HG03469 (cell line): ENCODE data around the gene SLC25A15.
"Not testable (repeated sequence)": the region's sequence is repeated elsewhere in the genome, so short reads cannot be mapped to it uniquely, and the experiment has no call there.

Experiments used
- ATAC-seq: cut with Tn5 transposase; IDR thresholded peaks from one replicate; pipeline ENCODE4 v1.9.1; 2021; ENCODE audit warnings: mild to moderate bottlenecking, moderate library complexity, moderate number of reproducible peaks; ENCODE audit not compliant: unreplicated experiment

Gene SLC25A15

GRCh38 chr13:40812724-40813445 lies 23.5 kb downstream of the SLC25A15 start:
- ATAC-seq, result no peak

GRCh38 chr13:40813667-40814454 lies 24.4 kb downstream of the SLC25A15 start:
- ATAC-seq, result no peak

DNA sequence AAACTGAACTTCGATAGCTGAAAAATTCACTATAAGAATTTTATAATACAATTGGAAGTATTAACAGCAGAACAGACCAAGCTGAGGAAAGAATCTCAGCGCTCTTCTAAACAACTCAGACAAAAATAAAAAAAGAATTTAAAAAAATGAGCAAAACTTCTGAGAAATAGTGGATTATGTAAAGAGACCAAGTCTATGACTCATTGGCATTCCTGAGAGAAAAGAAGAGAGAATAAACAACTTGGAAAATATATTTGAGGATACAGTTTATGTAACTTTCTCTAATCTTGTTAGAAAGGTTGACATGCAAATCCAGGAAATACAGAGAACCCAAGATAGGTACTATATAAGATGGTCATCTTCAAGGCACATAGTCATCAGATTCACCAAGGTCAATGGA lies 25.4 kb downstream of the SLC25A15 start:
- no peak for ATAC-seq

- no peak for ATAC-seq
Measured at GRCh38 chr13:40818926-40819325, 29.5 kb downstream of the SLC25A15 start.

- ATAC-seq, result no peak
Measured at GRCh38 chr13:40819797-40820315, 30.4 kb downstream of the SLC25A15 start.

DNA sequence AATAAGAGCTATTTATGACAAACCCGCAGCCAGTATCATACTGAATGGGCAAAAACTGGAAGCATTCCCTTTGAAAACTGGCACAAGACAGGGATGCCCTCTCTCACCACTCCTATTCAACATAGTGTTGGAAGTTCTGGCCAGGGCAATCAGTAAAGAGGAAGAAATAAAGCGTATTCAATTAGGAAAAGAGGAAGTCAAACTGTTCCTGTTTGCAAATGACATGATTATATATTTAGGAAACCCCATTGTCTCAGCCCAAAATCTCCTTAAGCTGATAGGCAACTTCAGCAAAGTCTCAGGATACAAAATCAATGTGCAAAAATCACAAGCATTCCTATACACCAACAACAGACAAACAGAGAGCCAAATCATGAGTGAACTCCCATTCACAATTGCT lies 50.3 kb downstream of the SLC25A15 start:
- ATAC-seq, result not testable (repeated sequence)

GRCh38 chr13:40840955-40841354 lies 51.5 kb downstream of the SLC25A15 start:
- ATAC-seq, result not testable (repeated sequence)
